GM13977 (cell line): Measurements from ENCODE around the gene SLC25A30.

Experiments used
- DNase-seq: peaks from one replicate; pipeline ENCODE4 v3.0.0; 2012; ENCODE audit warnings: low spot score
- in situ Hi-C: fragments of 300-500 bp; cut with MboI; formaldehyde crosslinking; loops from one replicate; pipeline ENCODE4 v1.12.0; 2022; ENCODE audit warnings: low sequenced_read_pairs, low pct_unique_long_range_greater_than_20kb, mixed read lengths, inconsistent platforms; ENCODE audit not compliant: unreplicated experiment
- TF ChIP-seq, protein P1 (sequence below): IDR thresholded peaks from 2 replicates; pipeline ENCODE4 v1.5.1; 2012; ENCODE audit warnings: mild to moderate bottlenecking, control low read depth; ENCODE audit not compliant: insufficient read depth; ENCODE audit errors: extremely low read depth, missing control alignments

The SLC25A30 gene

DNA sequence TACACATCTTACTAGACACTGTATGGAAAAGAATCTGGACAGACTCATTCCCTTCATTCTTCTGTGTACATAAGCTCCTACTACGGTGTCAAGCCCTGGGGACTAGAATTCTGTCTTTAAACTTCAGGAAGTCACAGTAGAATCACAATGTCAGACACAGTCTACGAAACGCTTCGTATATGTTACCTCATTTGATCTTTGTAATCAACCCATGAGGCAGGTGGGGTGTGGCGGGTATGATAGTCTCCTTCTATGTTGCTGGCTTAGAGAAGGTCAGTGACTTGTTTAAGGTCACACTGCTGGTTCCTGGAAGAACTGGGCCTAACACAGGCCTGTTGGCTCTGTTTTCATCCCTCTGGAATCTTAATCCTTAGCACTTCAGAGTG, 45.0 kb downstream of the SLC25A30 start:
- in situ Hi-C loops: no loop called here
- DNase-seq: no peak
- TF ChIP-seq, protein P1, sequence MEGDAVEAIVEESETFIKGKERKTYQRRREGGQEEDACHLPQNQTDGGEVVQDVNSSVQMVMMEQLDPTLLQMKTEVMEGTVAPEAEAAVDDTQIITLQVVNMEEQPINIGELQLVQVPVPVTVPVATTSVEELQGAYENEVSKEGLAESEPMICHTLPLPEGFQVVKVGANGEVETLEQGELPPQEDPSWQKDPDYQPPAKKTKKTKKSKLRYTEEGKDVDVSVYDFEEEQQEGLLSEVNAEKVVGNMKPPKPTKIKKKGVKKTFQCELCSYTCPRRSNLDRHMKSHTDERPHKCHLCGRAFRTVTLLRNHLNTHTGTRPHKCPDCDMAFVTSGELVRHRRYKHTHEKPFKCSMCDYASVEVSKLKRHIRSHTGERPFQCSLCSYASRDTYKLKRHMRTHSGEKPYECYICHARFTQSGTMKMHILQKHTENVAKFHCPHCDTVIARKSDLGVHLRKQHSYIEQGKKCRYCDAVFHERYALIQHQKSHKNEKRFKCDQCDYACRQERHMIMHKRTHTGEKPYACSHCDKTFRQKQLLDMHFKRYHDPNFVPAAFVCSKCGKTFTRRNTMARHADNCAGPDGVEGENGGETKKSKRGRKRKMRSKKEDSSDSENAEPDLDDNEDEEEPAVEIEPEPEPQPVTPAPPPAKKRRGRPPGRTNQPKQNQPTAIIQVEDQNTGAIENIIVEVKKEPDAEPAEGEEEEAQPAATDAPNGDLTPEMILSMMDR: no peak

DNA sequence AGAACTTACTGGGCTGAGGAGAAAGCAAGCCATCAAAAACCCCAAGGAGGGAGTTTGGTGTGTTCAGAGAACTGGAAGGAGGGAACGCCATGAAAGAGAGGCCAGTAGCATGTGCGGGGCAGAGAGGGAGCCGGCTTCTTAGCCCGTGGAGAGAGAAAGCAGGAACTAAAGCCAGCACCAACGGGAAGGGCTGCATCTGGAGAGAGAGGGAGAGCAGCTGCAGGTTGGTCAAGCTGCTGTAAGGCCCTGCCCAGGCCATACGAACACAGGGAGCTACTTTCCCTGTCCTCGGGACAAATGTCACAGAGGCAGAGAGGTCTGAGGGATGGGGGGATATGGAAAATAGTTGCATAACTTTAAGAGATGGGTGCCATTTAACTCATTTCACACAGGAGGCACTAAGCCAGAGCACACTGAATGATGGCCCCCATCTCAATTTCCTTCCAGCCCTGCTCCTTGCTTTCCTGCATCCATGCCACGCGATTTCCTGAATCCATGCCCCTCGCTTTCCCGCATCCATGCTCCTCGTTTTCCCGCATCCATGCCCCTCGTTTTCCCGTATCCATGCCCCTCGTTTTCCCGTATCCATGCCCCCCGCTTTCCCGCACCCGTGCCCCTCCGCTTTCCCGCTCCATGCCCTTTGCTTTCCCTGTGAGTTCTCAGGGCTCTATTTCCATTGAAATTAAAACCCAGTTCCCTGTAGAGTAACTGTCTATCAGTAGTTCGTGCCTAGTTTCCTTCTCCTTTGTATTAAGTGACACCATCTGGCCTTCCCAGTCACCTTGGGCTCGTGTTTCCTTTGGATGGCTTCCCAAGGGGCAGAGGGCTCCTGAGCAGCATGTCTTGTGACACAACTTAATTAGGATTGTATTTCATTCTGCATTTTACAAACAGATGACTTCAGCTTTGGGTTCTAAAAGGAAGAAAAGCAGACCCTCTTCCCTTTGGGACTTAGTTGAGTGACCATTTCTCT, 45.7 kb downstream of the SLC25A30 start:
- TF ChIP-seq, protein P1: no peak
- DNase-seq: no peak
- in situ Hi-C loops: no loop called here

DNA sequence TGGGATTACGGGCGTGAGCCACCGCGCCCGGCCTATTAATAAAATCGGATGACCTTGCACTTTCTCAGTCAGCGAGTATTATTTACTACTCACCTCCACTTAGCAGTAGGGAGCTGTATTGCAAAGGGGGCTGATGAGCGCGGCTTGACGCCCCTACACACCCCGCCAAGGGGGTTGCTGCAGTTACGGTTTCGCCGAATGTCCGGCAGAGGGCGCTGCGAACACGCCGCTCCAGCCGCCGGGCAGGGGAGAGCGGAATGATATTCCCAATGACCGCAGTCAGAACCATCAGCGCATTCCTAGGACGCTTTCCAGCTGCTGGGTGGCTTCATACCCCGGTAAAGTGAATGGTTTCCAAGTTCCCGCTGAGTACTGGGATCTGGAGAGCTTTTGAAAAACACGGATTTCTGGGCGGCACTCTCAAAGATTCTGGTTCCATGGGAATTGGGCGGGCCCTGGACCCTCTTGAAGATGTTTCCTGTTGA, 47.2 kb downstream of the SLC25A30 start:
- in situ Hi-C loops: no loop called here
- TF ChIP-seq, protein P1: peak; percentile 92
- DNase-seq: peak; percentile 67

DNA sequence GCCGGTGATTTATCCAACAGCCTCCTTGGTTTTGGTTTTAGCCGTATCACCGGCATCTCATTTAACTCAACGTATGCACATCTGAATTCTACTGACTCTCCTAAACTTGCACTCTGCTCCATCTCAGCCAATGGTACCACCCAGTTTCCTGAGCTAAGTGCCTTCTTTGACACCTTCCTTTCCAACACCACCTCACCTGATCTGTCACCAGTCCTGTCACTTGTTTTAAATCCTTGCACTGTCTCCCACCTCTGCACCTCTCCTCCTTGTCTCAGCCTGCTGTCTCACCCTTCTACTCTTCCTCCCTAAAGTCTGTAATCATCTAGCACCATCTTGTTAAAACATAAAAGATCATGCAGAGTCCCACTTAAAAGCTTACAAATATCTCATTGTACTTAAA, 49.1 kb downstream of the SLC25A30 start:
- TF ChIP-seq, protein P1: no peak
- in situ Hi-C loops: no loop called here
- no peak for DNase-seq

DNA sequence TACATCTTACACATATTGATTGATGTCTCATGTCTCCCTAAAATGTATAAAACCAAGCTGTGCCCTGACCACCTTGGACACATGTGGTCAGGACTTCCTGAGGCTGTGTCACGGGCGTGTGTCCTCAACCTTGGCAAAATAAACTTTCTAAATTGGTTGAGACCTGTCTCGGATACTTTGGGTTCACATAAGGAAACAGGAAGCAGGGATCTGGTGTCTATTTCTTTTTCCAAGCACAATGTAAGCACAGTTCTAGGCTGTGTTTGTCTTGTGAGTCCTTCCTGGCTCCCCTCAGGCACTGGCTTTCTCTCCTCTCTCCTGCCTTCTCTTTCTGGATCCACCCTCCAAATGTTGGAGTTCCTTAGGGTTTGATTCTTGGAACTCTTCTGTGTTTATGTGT, 49.6 kb downstream of the SLC25A30 start:
- in situ Hi-C loops: no loop called here
- TF ChIP-seq, protein P1: no peak
- DNase-seq: no peak

DNA sequence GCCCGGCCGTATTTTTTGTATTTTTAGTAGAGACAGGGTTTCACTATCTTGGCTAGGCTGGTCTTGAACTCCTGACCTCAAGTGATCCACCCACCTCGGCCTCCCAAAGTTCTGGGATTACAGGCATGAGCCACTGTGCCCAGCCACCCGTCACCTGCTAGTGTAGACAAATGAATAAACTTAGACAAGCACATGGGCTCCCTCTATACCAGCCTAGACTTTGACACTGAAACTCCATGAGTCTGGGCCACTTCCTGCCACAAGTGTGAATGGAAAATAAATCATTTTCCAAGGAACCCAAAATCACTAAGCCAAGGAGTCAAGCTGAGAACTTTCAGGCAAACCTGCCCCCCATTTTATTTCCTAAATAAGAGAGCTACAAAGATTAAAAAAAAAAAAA, 50.2 kb downstream of the SLC25A30 start:
- in situ Hi-C loops: no loop called here
- TF ChIP-seq, protein P1: no peak
- no peak for DNase-seq
